ENCODE data around the gene EXOC1. TPM values are rescaled to one million over a fixed set of nuclear protein-coding genes. Genes with fewer than 3 reads are reported as not detected.

Gene EXOC1
- total and polyA plus RNA-seq, 2 donors from 2014 or later: 17.5 to 41.7 TPM

GRCh38 chr4:55857586-55857985, 4.1 kb downstream of the EXOC1 start:
- FAIRE-seq (no peak), DNase-seq (no peak)
- peaks cover 0 to 5% (median 4%) of the 10 kb centered on the region in 3 donors for H3K4me1 ChIP-seq (ENCODE audit: control insufficient read depth in 2 of 3, insufficient read depth in 2 of 3, low read depth in 1 of 3, low read length in 3 of 3)
- H3K9ac ChIP-seq (ENCODE audit: low read length in 3 of 3): no peak overlapping the region
- peaks cover 0 to 3% (median 0%) of the 10 kb centered on the region in 3 donors for H3K36me3 ChIP-seq (ENCODE audit: control insufficient read depth in 2 of 3, insufficient read depth in 3 of 3, low read length in 3 of 3)
- intact Hi-C loops (cut with DNase I): no loop called here
- TF ChIP-seq CTCF (IDR thresholded peaks at IDR 0.05; ENCODE audit: borderline replicate concordance, extremely low read depth, insufficient read depth): no peak
- H3K9me3 ChIP-seq (ENCODE audit: control insufficient read depth in 2 of 3, insufficient read depth in 1 of 3, low read length in 3 of 3): no peaks in the 10 kb centered on the region
- no peak overlapping the region for H3K27ac ChIP-seq (ENCODE audit: low read depth in 2 of 2, low read length in 2 of 2)
- H3K4me3 ChIP-seq (ENCODE audit: low read length in 3 of 3): no peak overlapping the region
- no peaks in the 10 kb centered on the region for H3K27me3 ChIP-seq (ENCODE audit: control insufficient read depth, insufficient read depth, low read length)

- Histone ChIP-seq H3K36me3 (ENCODE audit: control insufficient read depth in 2 of 3, insufficient read depth in 3 of 3, low read length in 3 of 3) (peaks cover 0 to 5% (median 0%) of the 10 kb centered on the region in 3 donors), H3K9me3 (ENCODE audit: control insufficient read depth in 2 of 3, insufficient read depth in 1 of 3, low read length in 3 of 3) (no peaks in the 10 kb centered on the region), H3K4me1 (ENCODE audit: control insufficient read depth in 2 of 3, insufficient read depth in 2 of 3, low read depth in 1 of 3, low read length in 3 of 3) (peaks cover 0 to 3% (median under 1%) of the 10 kb centered on the region in 3 donors), H3K27ac (ENCODE audit: low read depth in 2 of 2, low read length in 2 of 2) (no peak overlapping the region), H3K4me3 (ENCODE audit: low read length in 3 of 3) (no peak overlapping the region), H3K27me3 (ENCODE audit: control insufficient read depth, insufficient read depth, low read length) (no peaks in the 10 kb centered on the region), H3K9ac (ENCODE audit: low read length in 3 of 3) (no peak overlapping the region)
- FAIRE-seq: no peak
- DNase-seq: no peak
- no peak for TF ChIP-seq CTCF (IDR thresholded peaks at IDR 0.05; ENCODE audit: borderline replicate concordance, extremely low read depth, insufficient read depth)
- intact Hi-C loops (cut with DNase I): no loop called here
Observed at GRCh38 chr4:55859711-55860110, 6.3 kb downstream of the EXOC1 start.

- Histone ChIP-seq H3K27ac (ENCODE audit: low read depth in 2 of 2, low read length in 2 of 2) (no peak overlapping the region), H3K9me3 (ENCODE audit: control insufficient read depth in 2 of 3, insufficient read depth in 1 of 3, low read length in 3 of 3) (no peaks in the 10 kb centered on the region), H3K4me3 (ENCODE audit: low read length in 3 of 3) (no peak overlapping the region), H3K9ac (ENCODE audit: low read length in 3 of 3) (no peak overlapping the region), H3K4me1 (ENCODE audit: control insufficient read depth in 2 of 3, insufficient read depth in 2 of 3, low read depth in 1 of 3, low read length in 3 of 3) (no peaks in the 10 kb centered on the region), H3K36me3 (ENCODE audit: control insufficient read depth in 2 of 3, insufficient read depth in 3 of 3, low read length in 3 of 3) (peaks cover 4 to 14% (median 14%) of the 10 kb centered on the region in 3 donors), H3K27me3 (ENCODE audit: control insufficient read depth, insufficient read depth, low read length) (no peaks in the 10 kb centered on the region)
- FAIRE-seq (peak; percentile 13), DNase-seq (no peak)
- no peak for TF ChIP-seq CTCF (IDR thresholded peaks at IDR 0.05; ENCODE audit: borderline replicate concordance, extremely low read depth, insufficient read depth)
- intact Hi-C loops (cut with DNase I): no loop called here
Observed at GRCh38 chr4:55864577-55865223, 11.3 kb downstream of the EXOC1 start.
